ENCODE measurements around the gene HMOX1.

DNA sequence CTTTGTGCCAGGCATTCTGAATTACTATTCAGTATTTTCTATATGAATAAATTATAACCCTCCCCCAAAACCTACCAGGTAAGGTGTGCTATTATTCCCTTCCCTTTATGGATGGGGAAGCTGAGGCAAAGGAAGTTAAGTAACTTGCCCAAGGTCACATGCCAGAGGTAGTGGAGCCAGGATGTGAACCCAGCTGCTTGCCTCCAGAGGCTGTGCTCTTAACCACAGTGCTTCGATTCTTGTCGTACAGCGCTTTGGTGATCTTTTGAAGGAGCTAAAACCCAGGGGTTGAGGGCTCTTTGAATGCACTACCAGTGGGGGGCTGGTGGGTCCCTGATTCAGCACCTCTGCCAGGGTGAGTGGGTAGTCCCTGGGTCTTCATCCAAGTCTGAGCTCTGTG lies 37.8 kb downstream of the HMOX1 start:
- TF ChIP-seq CREB1 (IDR thresholded peaks at IDR 0.05): no peak
- TF ChIP-seq CHD1 (IDR thresholded peaks at IDR 0.05; ENCODE audit: low read depth, low read length): no peak
- TF ChIP-seq, protein P1, sequence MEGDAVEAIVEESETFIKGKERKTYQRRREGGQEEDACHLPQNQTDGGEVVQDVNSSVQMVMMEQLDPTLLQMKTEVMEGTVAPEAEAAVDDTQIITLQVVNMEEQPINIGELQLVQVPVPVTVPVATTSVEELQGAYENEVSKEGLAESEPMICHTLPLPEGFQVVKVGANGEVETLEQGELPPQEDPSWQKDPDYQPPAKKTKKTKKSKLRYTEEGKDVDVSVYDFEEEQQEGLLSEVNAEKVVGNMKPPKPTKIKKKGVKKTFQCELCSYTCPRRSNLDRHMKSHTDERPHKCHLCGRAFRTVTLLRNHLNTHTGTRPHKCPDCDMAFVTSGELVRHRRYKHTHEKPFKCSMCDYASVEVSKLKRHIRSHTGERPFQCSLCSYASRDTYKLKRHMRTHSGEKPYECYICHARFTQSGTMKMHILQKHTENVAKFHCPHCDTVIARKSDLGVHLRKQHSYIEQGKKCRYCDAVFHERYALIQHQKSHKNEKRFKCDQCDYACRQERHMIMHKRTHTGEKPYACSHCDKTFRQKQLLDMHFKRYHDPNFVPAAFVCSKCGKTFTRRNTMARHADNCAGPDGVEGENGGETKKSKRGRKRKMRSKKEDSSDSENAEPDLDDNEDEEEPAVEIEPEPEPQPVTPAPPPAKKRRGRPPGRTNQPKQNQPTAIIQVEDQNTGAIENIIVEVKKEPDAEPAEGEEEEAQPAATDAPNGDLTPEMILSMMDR (IDR thresholded peaks at IDR 0.05; ENCODE audit: control extremely low read depth in 1 of 3, insufficient read depth in 1 of 3, low read depth in 1 of 3, low read length in 3 of 3): no peak
- no peak; the same call in 1 of the 2 replicates for TF ChIP-seq POLR2AphosphoS5 (IDR thresholded peaks at IDR 0.05; ENCODE audit: low read depth, low read length)
- TF ChIP-seq EGR1 (IDR thresholded peaks at IDR 0.05; ENCODE audit: borderline replicate concordance, low read depth, low read length): no peak
- no peak for TF ChIP-seq EZH2 (IDR thresholded peaks at IDR 0.05; ENCODE audit: low read depth, low read length, severe bottlenecking)
- no peak for TF ChIP-seq TCF12 (IDR thresholded peaks at IDR 0.05; ENCODE audit: low read depth, low read length)
- TF ChIP-seq HDAC6 (IDR thresholded peaks at IDR 0.05; ENCODE audit: low read depth, low read length): no peak
- TF ChIP-seq POLR2A (IDR thresholded peaks at IDR 0.05; ENCODE audit: control extremely low read depth in 1 of 2, low read depth in 2 of 2, low read length in 2 of 2): no peak
- no peak for TF ChIP-seq TEAD4 (IDR thresholded peaks at IDR 0.05; ENCODE audit: low read depth, low read length)
- TF ChIP-seq CTBP2 (IDR thresholded peaks at IDR 0.05; ENCODE audit: borderline replicate concordance, insufficient read depth, insufficient read length, low read length): no peak
- no peak for TF ChIP-seq JUN (IDR thresholded peaks at IDR 0.05; ENCODE audit: low read depth, low read length)
- TF ChIP-seq TAF1 (IDR thresholded peaks at IDR 0.05; ENCODE audit: low read depth, low read length): no peak
- TF ChIP-seq SRF (IDR thresholded peaks at IDR 0.05; ENCODE audit: low read depth, low read length): no peak
